ENCODE results near the gene LHFPL6. TPM values are rescaled to one million over a fixed set of nuclear protein-coding genes. Genes with fewer than 3 reads are reported as not detected.

LHFPL6 gene
- polyA plus RNA-seq (2011; rRNA removed) (1.6 and 1.7 TPM in 2 replicates), polyA plus RNA-seq (2017; fragmentation: RNase III; extraction: RNeasy Plus Mini Kit Qiagen cat#74134 plus additional on column Dnase treatment) (5.4 to 6.3 TPM (median 5.7 TPM) in 3 replicates), polyA minus RNA-seq (2011; rRNA and poly(A)+ RNA removed) (1.5 and 1.7 TPM in 2 replicates)
- polyA plus RNA-seq (2012; cell fraction: cytosol; rRNA removed), result 1.8 and 2.2 TPM in 2 replicates
- polyA plus RNA-seq (2012; cell fraction: nucleus; rRNA removed), result 0.85 and 1.3 TPM in 2 replicates

DNA sequence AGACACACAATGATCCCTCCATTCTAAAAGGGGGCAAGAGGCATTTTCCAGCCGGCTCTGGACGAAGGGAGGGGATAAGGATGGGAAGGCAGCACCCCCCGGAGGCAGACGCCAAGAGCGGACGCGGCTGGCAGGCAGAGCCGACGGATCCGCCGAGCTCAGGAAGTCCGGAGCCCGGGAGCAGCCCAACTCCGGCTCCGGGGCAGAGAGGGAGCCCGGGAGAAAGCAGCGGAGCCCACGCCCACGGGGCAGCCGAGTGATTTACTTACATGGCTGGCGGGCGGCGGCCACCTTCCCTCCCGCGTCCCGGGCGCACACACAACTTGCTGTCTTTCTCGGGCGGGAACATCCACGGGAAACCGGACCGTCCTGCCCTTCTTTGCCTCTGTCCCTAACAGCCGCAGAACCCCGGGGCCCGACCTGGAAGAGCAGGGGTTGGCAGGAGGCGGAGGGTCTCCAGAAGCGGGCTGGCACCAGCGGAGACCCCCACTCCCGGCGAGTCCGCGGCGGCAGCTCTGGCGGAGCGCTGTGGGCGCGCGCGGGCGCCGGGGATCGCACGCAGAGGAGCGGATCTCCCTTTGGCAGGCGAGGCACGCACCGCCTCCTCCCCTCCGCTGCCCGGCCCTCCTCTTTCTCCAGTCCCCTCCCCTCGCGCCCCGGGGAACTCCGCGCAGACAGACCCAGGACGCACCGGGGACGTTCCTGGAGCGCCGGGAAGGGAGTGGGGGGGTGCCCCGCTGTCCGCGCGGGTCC, at the start of gene LHFPL6:
Gene LHFPL6 (minus strand): TSS at position 580 of the 753 bp plus-strand sequence.
- no CpG with 5 or more reads among the region's 73 CpGs for WGBS (ENCODE audit: missing lambda C conversion rate)
- peak within 1 kb of the TSS; percentile 63 to 88 for H3K27ac ChIP-seq
- POLR2A ChIA-PET, result interaction anchor here (1.0 to 1.6 kb wide), 2 partner anchors 13 to 38 kb away, joined by 3 to 4 read pairs; no protein-coding TSS in a partner anchor
- no peak for FAIRE-seq
- no peaks in the 10 kb centered on the region for H3K4me1 ChIP-seq
- peak; percentile 96 to 97 for ATAC-seq
- no peak for TF ChIP-seq CEBPB (IDR thresholded peaks at IDR 0.05)
- TF ChIP-seq JUNB (IDR thresholded peaks at IDR 0.05), result no peak
- TF ChIP-seq RAD21 (conservative IDR thresholded peaks at IDR 0.05 in 1 of 2, IDR thresholded peaks at IDR 0.05 in 1 of 2), result peak; percentile 44 to 65
- TF ChIP-seq, protein P1, sequence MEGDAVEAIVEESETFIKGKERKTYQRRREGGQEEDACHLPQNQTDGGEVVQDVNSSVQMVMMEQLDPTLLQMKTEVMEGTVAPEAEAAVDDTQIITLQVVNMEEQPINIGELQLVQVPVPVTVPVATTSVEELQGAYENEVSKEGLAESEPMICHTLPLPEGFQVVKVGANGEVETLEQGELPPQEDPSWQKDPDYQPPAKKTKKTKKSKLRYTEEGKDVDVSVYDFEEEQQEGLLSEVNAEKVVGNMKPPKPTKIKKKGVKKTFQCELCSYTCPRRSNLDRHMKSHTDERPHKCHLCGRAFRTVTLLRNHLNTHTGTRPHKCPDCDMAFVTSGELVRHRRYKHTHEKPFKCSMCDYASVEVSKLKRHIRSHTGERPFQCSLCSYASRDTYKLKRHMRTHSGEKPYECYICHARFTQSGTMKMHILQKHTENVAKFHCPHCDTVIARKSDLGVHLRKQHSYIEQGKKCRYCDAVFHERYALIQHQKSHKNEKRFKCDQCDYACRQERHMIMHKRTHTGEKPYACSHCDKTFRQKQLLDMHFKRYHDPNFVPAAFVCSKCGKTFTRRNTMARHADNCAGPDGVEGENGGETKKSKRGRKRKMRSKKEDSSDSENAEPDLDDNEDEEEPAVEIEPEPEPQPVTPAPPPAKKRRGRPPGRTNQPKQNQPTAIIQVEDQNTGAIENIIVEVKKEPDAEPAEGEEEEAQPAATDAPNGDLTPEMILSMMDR (IDR thresholded peaks at IDR 0.05), result peak; percentile 31; the same call in 2 of the 3 replicates
- TF ChIP-seq SMC3 (IDR thresholded peaks at IDR 0.05), result peak; percentile 39; the same call in 2 of the 3 replicates
- H3K4me3 ChIP-seq, result peak within 1 kb of the TSS; percentile 61
- CTCF ChIA-PET, result interaction anchor here (0.7 to 2.6 kb wide), 13 partner anchors 9 to 552 kb away, joined by 3 to 8 read pairs (median 3); no protein-coding TSS in a partner anchor
- DNase-seq (ENCODE audit: low read depth in 1 of 2, low spot score in 1 of 2), result peak; percentile 41 to 48
- H3K9me3 ChIP-seq, result no peaks in the 10 kb centered on the region
- H3K4me2 ChIP-seq, result peak within 1 kb of the TSS; percentile 90

DNA sequence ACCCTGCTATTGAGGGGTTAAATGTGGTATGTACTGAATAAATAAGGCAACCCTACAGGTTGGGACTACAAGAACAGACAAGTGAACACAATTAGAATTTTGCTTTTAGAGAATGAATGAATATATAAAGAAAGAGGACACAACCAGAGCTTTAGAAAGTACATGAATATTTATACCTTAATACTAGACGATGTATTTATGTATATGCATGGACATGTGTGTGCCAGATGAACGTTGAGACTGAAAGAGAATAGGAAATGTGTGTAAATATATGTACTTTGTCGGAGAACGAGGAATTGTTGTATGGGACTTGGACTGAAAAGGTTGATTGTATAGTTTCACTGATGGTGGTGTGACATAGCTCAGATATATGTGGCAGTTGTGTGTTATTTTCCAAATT, 43.1 kb upstream of the LHFPL6 start:
- no peaks in the 10 kb centered on the region for H3K4me1 ChIP-seq
- ChIA-PET POLR2A (no interaction called here), CTCF (interaction anchor here (1.2 kb wide), 2 partner anchors 30 to 34 kb away, joined by 3 to 4 read pairs; no protein-coding TSS in a partner anchor)
- TF ChIP-seq, protein P1 (IDR thresholded peaks at IDR 0.05), result no peak
- no peak for TF ChIP-seq CBX8 (IDR thresholded peaks at IDR 0.05)
- no peak for TF ChIP-seq BHLHE40 (IDR thresholded peaks at IDR 0.05; ENCODE audit: low read depth, low read length)
- TF ChIP-seq MYC (IDR thresholded peaks at IDR 0.05; ENCODE audit: borderline replicate concordance, low read length), result no peak
- no peak for TF ChIP-seq JUNB (IDR thresholded peaks at IDR 0.05)
- TF ChIP-seq RCOR1 (IDR thresholded peaks at IDR 0.05; ENCODE audit: low read depth, low read length), result no peak
- TF ChIP-seq SMC3 (IDR thresholded peaks at IDR 0.05), result no peak
- no peak for TF ChIP-seq EHF (CRISPR knock-in tag; IDR thresholded peaks at IDR 0.05)
- no peak overlapping the region for H3K4me2 ChIP-seq
- no peak for DNase-seq (ENCODE audit: low read depth in 1 of 2, low spot score in 1 of 2)
- no peak for FAIRE-seq
- no peak overlapping the region for H3K27ac ChIP-seq
- no peak for ATAC-seq
- H3K4me3 ChIP-seq, result no peak overlapping the region
- 32% methylated on average over 4 of the region's 4 CpGs for WGBS (ENCODE audit: missing lambda C conversion rate)
- no peaks in the 10 kb centered on the region for H3K9me3 ChIP-seq

DNA sequence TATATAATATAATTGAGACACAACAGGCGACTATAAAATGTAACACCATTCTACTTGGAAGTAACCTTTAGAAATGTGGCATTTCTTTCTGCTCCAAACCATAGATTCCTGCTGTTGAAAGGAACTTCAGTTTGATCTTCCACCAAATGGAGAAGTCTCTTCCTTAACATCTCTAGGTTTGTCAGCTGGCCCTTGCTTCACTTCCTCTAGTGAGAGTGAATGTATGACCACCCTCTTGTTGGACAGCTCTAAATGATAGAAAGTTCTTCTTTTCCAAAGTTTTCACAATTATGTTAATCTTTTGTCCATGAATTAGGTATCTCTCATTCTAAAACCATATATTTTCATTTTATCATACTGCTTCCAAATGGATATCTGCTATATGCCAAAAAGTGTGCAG, 38.7 kb upstream of the LHFPL6 start:
- no peak overlapping the region for H3K4me3 ChIP-seq
- DNase-seq (ENCODE audit: low read depth in 1 of 2, low spot score in 1 of 2), result no peak
- H3K27ac ChIP-seq, result no peak overlapping the region
- ChIA-PET POLR2A (no interaction called here), CTCF (interaction anchor here (0.6 kb wide), 1 partner anchor 991 kb away, joined by 3 read pairs; no protein-coding TSS in a partner anchor)
- ATAC-seq, result no peak
- WGBS (ENCODE audit: missing lambda C conversion rate), result 17% methylated on average over 1 of the region's 1 CpG
- no peak for TF ChIP-seq SMC3 (IDR thresholded peaks at IDR 0.05)
- no peak for TF ChIP-seq CEBPB (IDR thresholded peaks at IDR 0.05)
- no peaks in the 10 kb centered on the region for H3K4me1 ChIP-seq
- no peak for FAIRE-seq
- no peak overlapping the region for H3K4me2 ChIP-seq
- H3K9me3 ChIP-seq, result no peaks in the 10 kb centered on the region

DNA sequence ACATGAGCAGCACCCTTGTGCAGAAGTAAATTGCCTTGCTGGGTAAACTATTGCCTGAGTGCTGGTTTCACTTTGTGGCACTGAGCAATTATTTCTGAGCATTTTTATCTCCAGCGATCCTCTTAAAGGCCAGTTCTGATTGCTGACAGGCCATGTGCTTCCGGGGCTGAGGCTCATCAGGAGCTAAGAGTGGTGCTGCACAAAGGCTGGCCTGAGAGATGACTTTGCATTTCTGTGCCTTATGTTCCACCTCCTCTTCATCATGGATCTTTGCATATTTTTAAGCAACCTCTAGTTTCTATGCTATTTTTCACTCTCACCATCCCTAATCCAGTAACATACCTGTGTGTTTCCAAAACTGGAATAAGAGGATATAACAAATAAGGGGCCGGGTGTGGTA, 34.9 kb upstream of the LHFPL6 start:
- WGBS (ENCODE audit: missing lambda C conversion rate), result 40% methylated on average over 3 of the region's 3 CpGs
- ChIA-PET CTCF (interaction anchor here (1.3 kb wide), 1 partner anchor 22 kb away, joined by 3 read pairs; no protein-coding TSS in a partner anchor), POLR2A (no interaction called here)
- Histone ChIP-seq H3K4me2 (no peak overlapping the region), H3K9me3 (no peaks in the 10 kb centered on the region), H3K4me3 (no peak overlapping the region), H3K27ac (no peak overlapping the region), H3K4me1 (no peaks in the 10 kb centered on the region)
- FAIRE-seq, result no peak
- DNase-seq (ENCODE audit: low read depth in 1 of 2, low spot score in 1 of 2), result no peak
- ATAC-seq, result no peak
- TF ChIP-seq FOXS1 (CRISPR knock-in tag; IDR thresholded peaks at IDR 0.05) (no peak), CEBPB (IDR thresholded peaks at IDR 0.05) (no peak), RARB (CRISPR knock-in tag; IDR thresholded peaks at IDR 0.05) (no peak), NR3C1 (IDR thresholded peaks at IDR 0.05) (no peak), NFE2L2 (conservative IDR thresholded peaks at IDR 0.05; ENCODE audit: low read length) (no peak), MYC (IDR thresholded peaks at IDR 0.05; ENCODE audit: borderline replicate concordance, low read length) (no peak), CBX2 (IDR thresholded peaks at IDR 0.05; ENCODE audit: borderline replicate concordance, low read depth) (no peak), EP300 (IDR thresholded peaks at IDR 0.05) (no peak), FOSB (CRISPR knock-in tag; IDR thresholded peaks at IDR 0.05) (no peak), JUNB (IDR thresholded peaks at IDR 0.05) (no peak), TFCP2L1 (CRISPR knock-in tag; IDR thresholded peaks at IDR 0.05) (no peak)
